Measurements from ENCODE around the gene DAD1. TPM values are rescaled to one million over a fixed set of nuclear protein-coding genes. Genes with fewer than 3 reads are reported as not detected.

DAD1 gene
- total RNA-seq, 1 experiment from 2014 or later = 166 TPM

- DNase-seq (ENCODE audit: unreplicated experiment) = no peak
- intact Hi-C loops (cut with micrococcal nuclease) = no loop called here
- Mint-ChIP-seq H3K4me3 (ENCODE audit: unreplicated experiment) (peak overlapping the region; percentile 92), H3K27me3 (ENCODE audit: insufficient read depth, unreplicated experiment) (peaks cover 5% of the 10 kb centered on the region), H3K4me1 (ENCODE audit: insufficient read depth, unreplicated experiment) (peaks cover 41% of the 10 kb centered on the region), H3K27ac (ENCODE audit: low read depth, unreplicated experiment) (peak overlapping the region; percentile 16), H3K9me3 (ENCODE audit: unreplicated experiment) (no peaks in the 10 kb centered on the region), H3K36me3 (ENCODE audit: insufficient read depth, unreplicated experiment) (peaks cover 39% of the 10 kb centered on the region)
- ChIA-PET CTCF (interaction anchor here (0.7 to 8.3 kb wide), 4 partner anchors 10 to 252 kb away, joined by 3 to 58 read pairs (median 6); no protein-coding TSS in a partner anchor), POLR2A (interaction anchor here (0.8 to 5.6 kb wide), 4 partner anchors 12 to 66 kb away, joined by 3 to 116 read pairs (median 19); partner anchors contain the start of gene ABHD4)
- BruUV-seq (replicated peaks) = no TSS peak
- no peak for TF ChIP-seq CTCF (IDR thresholded peaks at IDR 0.05; ENCODE audit: unreplicated experiment)
Measured at GRCh38 chr14:22587247-22587646, 1.8 kb downstream of the DAD1 start.

GRCh38 chr14:22583994-22584393 is 5.0 kb downstream of the DAD1 start:
- ChIA-PET POLR2A (interaction anchor here (1.2 kb wide), 1 partner anchor 15 kb away, joined by 3 read pairs; no protein-coding TSS in a partner anchor), CTCF (interaction anchor here (0.5 to 8.3 kb wide), 8 partner anchors 11 to 318 kb away, joined by 3 to 58 read pairs (median 5); partner anchors contain the start of gene OR6J1)
- no peak overlapping the region for H3K27ac Mint-ChIP-seq (ENCODE audit: low read depth, unreplicated experiment)
- BruUV-seq (replicated peaks) = no TSS peak
- H3K4me3 Mint-ChIP-seq (ENCODE audit: unreplicated experiment) = no peak overlapping the region
- H3K36me3 Mint-ChIP-seq (ENCODE audit: insufficient read depth, unreplicated experiment) = peaks cover 52% of the 10 kb centered on the region
- no peaks in the 10 kb centered on the region for H3K27me3 Mint-ChIP-seq (ENCODE audit: insufficient read depth, unreplicated experiment)
- intact Hi-C loops (cut with micrococcal nuclease) = no loop called here
- no peak for TF ChIP-seq CTCF (IDR thresholded peaks at IDR 0.05; ENCODE audit: unreplicated experiment)
- H3K9me3 Mint-ChIP-seq (ENCODE audit: unreplicated experiment) = no peaks in the 10 kb centered on the region
- DNase-seq (ENCODE audit: unreplicated experiment) = no peak
- peaks cover 42% of the 10 kb centered on the region for H3K4me1 Mint-ChIP-seq (ENCODE audit: insufficient read depth, unreplicated experiment)

- ChIA-PET CTCF (interaction anchor here (0.6 to 3.4 kb wide), 4 partner anchors 10 to 319 kb away, joined by 3 to 13 read pairs (median 6); no protein-coding TSS in a partner anchor), POLR2A (interaction anchor here (1.3 to 2.3 kb wide), 2 partner anchors 8 to 68 kb away, joined by 6 to 7 read pairs; partner anchors contain the start of gene DAD1)
- H3K4me1 Mint-ChIP-seq (ENCODE audit: insufficient read depth, unreplicated experiment) = peaks cover 28% of the 10 kb centered on the region
- BruUV-seq (replicated peaks) = no TSS peak
- H3K27me3 Mint-ChIP-seq (ENCODE audit: insufficient read depth, unreplicated experiment) = no peaks in the 10 kb centered on the region
- TF ChIP-seq CTCF (IDR thresholded peaks at IDR 0.05; ENCODE audit: unreplicated experiment) = no peak
- intact Hi-C loops (cut with micrococcal nuclease) = no loop called here
- H3K9me3 Mint-ChIP-seq (ENCODE audit: unreplicated experiment) = no peaks in the 10 kb centered on the region
- H3K27ac Mint-ChIP-seq (ENCODE audit: low read depth, unreplicated experiment) = peak overlapping the region; percentile 43
- H3K4me3 Mint-ChIP-seq (ENCODE audit: unreplicated experiment) = no peak overlapping the region
- peaks cover 53% of the 10 kb centered on the region for H3K36me3 Mint-ChIP-seq (ENCODE audit: insufficient read depth, unreplicated experiment)
- DNase-seq (ENCODE audit: unreplicated experiment) = no peak
Measured at GRCh38 chr14:22580625-22581024, 8.4 kb downstream of the DAD1 start.

GRCh38 chr14:22579881-22580280 is 9.1 kb downstream of the DAD1 start:
- BruUV-seq (replicated peaks) = no TSS peak
- Mint-ChIP-seq H3K36me3 (ENCODE audit: insufficient read depth, unreplicated experiment) (peaks cover 51% of the 10 kb centered on the region), H3K4me1 (ENCODE audit: insufficient read depth, unreplicated experiment) (peaks cover 27% of the 10 kb centered on the region), H3K9me3 (ENCODE audit: unreplicated experiment) (no peaks in the 10 kb centered on the region), H3K27me3 (ENCODE audit: insufficient read depth, unreplicated experiment) (no peaks in the 10 kb centered on the region), H3K4me3 (ENCODE audit: unreplicated experiment) (no peak overlapping the region), H3K27ac (ENCODE audit: low read depth, unreplicated experiment) (no peak overlapping the region)
- ChIA-PET CTCF (interaction anchor here (2.6 to 3.4 kb wide), 2 partner anchors 10 to 73 kb away, joined by 8 to 13 read pairs; no protein-coding TSS in a partner anchor), POLR2A (interaction anchor here (0.7 to 2.3 kb wide), 3 partner anchors 9 to 250 kb away, joined by 3 to 7 read pairs (median 6); partner anchors contain the start of gene DAD1)
- intact Hi-C loops (cut with micrococcal nuclease) = no loop called here
- no peak for TF ChIP-seq CTCF (IDR thresholded peaks at IDR 0.05; ENCODE audit: unreplicated experiment)
- DNase-seq (ENCODE audit: unreplicated experiment) = no peak

Measured in MCF 10A (cell line).